CD14-positive monocyte (primary cell): ENCODE results near the gene TRAF1. TPM values are rescaled to one million over a fixed set of nuclear protein-coding genes. Genes with fewer than 3 reads are reported as not detected.

Experiments used
- DNase-seq, 3 donors: peaks; one replicate each; pipeline ENCODE4 v3.0.0-alpha.2; 2011 to 2022
- H2AFZ ChIP-seq: 2 replicates; pipeline ENCODE4 v1.6.0; 2012; ENCODE audit warnings: mild to moderate bottlenecking, low read depth, low read length, inconsistent platforms; ENCODE audit not compliant: insufficient read depth, poor library complexity, severe bottlenecking
- H3K27ac ChIP-seq, 2 donors: 1 replicate in 1 of 2; 2 replicates in 1 of 2; pipeline ENCODE4 v1.5.1; 2012 to 2013; ENCODE audit warnings: low read length in 2 of 2, control low read depth in 1 of 2, inconsistent platforms in 1 of 2, low read depth in 1 of 2, mild to moderate bottlenecking in 1 of 2
- H3K27me3 ChIP-seq, 2 donors: one replicate each; pipeline versions ENCODE4 v1.6.0 to v1.6.1; 2011 to 2013; ENCODE audit warnings: low read length in 2 of 2; ENCODE audit not compliant: control insufficient read depth in 2 of 2, insufficient read depth in 2 of 2
- H3K36me3 ChIP-seq, 2 donors: replicated peaks in 1 of 2; 1 replicate in 1 of 2; 2 replicates in 1 of 2; pipeline versions ENCODE4 v1.5.1 to v1.6.1; 2012 to 2013; ENCODE audit warnings: low read length in 2 of 2, control low read depth in 1 of 2, inconsistent platforms in 1 of 2, mild to moderate bottlenecking in 1 of 2; ENCODE audit not compliant: insufficient read depth in 2 of 2, control insufficient read depth in 1 of 2
- H3K4me1 ChIP-seq, 2 donors: 1 replicate in 1 of 2; 2 replicates in 1 of 2; pipeline versions ENCODE4 v1.5.1 to v1.6.1; 2012 to 2013; ENCODE audit warnings: low read length in 2 of 2, control low read depth in 1 of 2, inconsistent platforms in 1 of 2, mild to moderate bottlenecking in 1 of 2, moderate library complexity in 1 of 2; ENCODE audit not compliant: insufficient read depth in 2 of 2, control insufficient read depth in 1 of 2
- H3K4me2 ChIP-seq: replicated peaks from 2 replicates; pipeline ENCODE3; 2012; ENCODE audit warnings: low read length, moderate library complexity, mild to moderate bottlenecking; ENCODE audit not compliant: poor library complexity, severe bottlenecking; ENCODE audit errors: extremely low read depth
- H3K4me3 ChIP-seq, 3 experiments: fragments of 200-600 bp in 1 of 3; sonication (generic) in 1 of 3; replicated peaks in 1 of 3; 1 replicate in 2 of 3; 2 replicates in 1 of 3; pipeline ENCODE4 v1.5.1; 2011 to 2013; ENCODE audit warnings: low read length in 3 of 3, mild to moderate bottlenecking in 3 of 3, control low read depth in 2 of 3, low read depth in 2 of 3, inconsistent platforms in 1 of 3, moderate library complexity in 1 of 3
- H3K79me2 ChIP-seq: 2 replicates; pipeline ENCODE4 v1.6.0; 2012; ENCODE audit warnings: mild to moderate bottlenecking, control low read depth, inconsistent platforms, low read length, moderate library complexity; ENCODE audit not compliant: insufficient read depth
- H3K9ac ChIP-seq: 2 replicates; pipeline ENCODE4 v1.6.0; 2017; ENCODE audit warnings: low read length, mild to moderate bottlenecking; ENCODE audit not compliant: insufficient read depth, poor library complexity, severe bottlenecking
- H3K9me3 ChIP-seq, 2 donors: replicated peaks in 1 of 2; 1 replicate in 1 of 2; 2 replicates in 1 of 2; pipeline versions ENCODE4 v1.5.1 to v1.6.1; 2012 to 2013; ENCODE audit warnings: low read length in 2 of 2, control low read depth in 1 of 2; ENCODE audit not compliant: control insufficient read depth in 1 of 2, insufficient read depth in 1 of 2
- H4K20me1 ChIP-seq: 2 replicates; pipeline ENCODE4 v1.6.0; 2012; ENCODE audit warnings: mild to moderate bottlenecking, low read length, control low read depth, moderate library complexity; ENCODE audit not compliant: insufficient read depth
- H3K27ac Mint-ChIP-seq, 7 donors: one replicate each; pipeline ENCODE4 v1.8.0; 2020; ENCODE audit warnings: mild to moderate bottlenecking in 7 of 7, mixed read lengths in 7 of 7, moderate library complexity in 6 of 7, inconsistent platforms in 2 of 7
- H3K27me3 Mint-ChIP-seq, 3 donors: one replicate each; pipeline ENCODE4 v1.8.0; 2021 to 2022; ENCODE audit warnings: low read depth in 3 of 3, mild to moderate bottlenecking in 3 of 3, mixed read lengths in 3 of 3, moderate library complexity in 3 of 3, inconsistent platforms in 1 of 3
- H3K36me3 Mint-ChIP-seq, 2 donors: one replicate each; pipeline ENCODE4 v1.8.0; 2020; ENCODE audit warnings: mixed read lengths in 2 of 2, inconsistent platforms in 1 of 2, mild to moderate bottlenecking in 1 of 2
- H3K4me1 Mint-ChIP-seq: one replicate; pipeline ENCODE4 v1.8.0; 2020; ENCODE audit warnings: mild to moderate bottlenecking, mixed read lengths
- H3K4me3 Mint-ChIP-seq, 2 donors: one replicate each; pipeline ENCODE4 v1.8.0; 2020; ENCODE audit warnings: mild to moderate bottlenecking in 2 of 2, mixed read lengths in 2 of 2, moderate library complexity in 1 of 2
- H3K9me3 Mint-ChIP-seq, 7 donors: one replicate each; pipeline ENCODE4 v1.8.0; 2020 to 2022; ENCODE audit warnings: mixed read lengths in 7 of 7, mild to moderate bottlenecking in 6 of 7, moderate library complexity in 6 of 7, inconsistent platforms in 2 of 7
- CTCF ChIP-seq: fragments of 200-600 bp; IDR thresholded peaks from one replicate; pipeline ENCODE4 v1.8.0; 2022; ENCODE audit warnings: antibody characterized with exemption, mild to moderate bottlenecking
- WGBS: methylation state at CpG from one replicate; pipeline ENCODE4 v1.1.5; 2013; ENCODE audit warnings: missing lambda C conversion rate; ENCODE audit not compliant: insufficient coverage; 5-methylcytosine and 5-hydroxymethylcytosine counted together
- intact Hi-C, 2 donors: fragments of 100-400 bp; cut with micrococcal nuclease; formaldehyde crosslinking; loops; one replicate each; pipeline versions ENCODE4 v1.15.0 to v1.15.1; 2023
- polyA plus RNA-seq, 3 donors: library from polyadenylated mRNA; depleted of rRNA in 1 of 3; unstranded in 2 of 3; stranded (reverse) in 1 of 3; fragments of 300-500 nt in 2 of 3; fragments of >200 nt in 1 of 3; fragmentation: Illumina TruSeq in 2 of 3; gene quantifications; 1 replicate in 2 of 3; 2 replicates in 1 of 3; pipeline ENCODE4 v1.2.3, GENCODE V29; 2012 to 2021

TRAF1 gene
- polyA plus RNA-seq, 3 donors = 0.15 to 22.8 (median 0.74) TPM

GRCh38 chr9:120868676-120869359 lies 57.8 kb downstream of the TRAF1 start:
- intact Hi-C loops = no loop called here
- Histone ChIP-seq H3K27ac (peak overlapping the region; percentile 91 to 95), H3K27me3 (no peaks in the 10 kb centered on the region), H4K20me1 (no peaks in the 10 kb centered on the region), H3K79me2 (peaks cover 50% of the 10 kb centered on the region), H3K4me2 (peak overlapping the region; percentile 87), H3K9me3 (no peaks in the 10 kb centered on the region), H2AFZ (peak overlapping the region; percentile 87), H3K4me3 (peak overlapping the region; percentile 44 to 88 (median 56)), H3K36me3 (peaks cover 32 to 53% of the 10 kb centered on the region in 2 donors), H3K9ac (peak overlapping the region; percentile 74), H3K4me1 (peaks cover 23 to 30% of the 10 kb centered on the region in 2 donors)
- H3K9me3 Mint-ChIP-seq = no peaks in the 10 kb centered on the region
- peak overlapping the region; percentile 92 to 96 for H3K4me3 Mint-ChIP-seq
- DNase-seq = peak; percentile 90 to 97 (median 94)
- H3K36me3 Mint-ChIP-seq = peaks cover 47 to 66% of the 10 kb centered on the region in 2 donors
- under 1% methylated on average over 39 of the region's 52 CpGs for WGBS
- H3K27me3 Mint-ChIP-seq = no peaks in the 10 kb centered on the region
- peaks cover 31% of the 10 kb centered on the region for H3K4me1 Mint-ChIP-seq
- H3K27ac Mint-ChIP-seq = peak overlapping the region; percentile 94 to 99 (median 97)
- TF ChIP-seq CTCF = peak; percentile 42

DNA sequence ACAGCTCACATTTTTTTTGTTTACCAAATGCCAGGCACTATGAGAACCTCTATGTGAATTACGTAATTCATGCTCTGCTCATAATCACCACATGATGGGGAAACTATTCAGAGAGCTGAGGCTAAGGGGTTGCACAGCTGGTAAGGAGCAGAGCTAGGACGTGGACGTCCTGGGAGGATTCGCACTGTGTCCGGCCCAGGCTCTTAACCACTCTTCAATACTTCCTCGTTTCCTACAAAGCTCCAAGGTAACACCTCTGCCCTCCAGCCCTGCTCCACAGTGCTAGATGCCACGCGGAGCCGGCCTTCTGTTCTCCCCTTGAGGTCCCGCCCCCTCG lies 58.3 kb downstream of the TRAF1 start:
- TF ChIP-seq CTCF = no peak
- no peaks in the 10 kb centered on the region for H3K9me3 Mint-ChIP-seq
- H3K79me2 ChIP-seq = peaks cover 45% of the 10 kb centered on the region
- H3K4me1 Mint-ChIP-seq = peaks cover 26% of the 10 kb centered on the region
- H3K27me3 ChIP-seq = no peaks in the 10 kb centered on the region
- peaks cover 33 to 53% of the 10 kb centered on the region in 2 donors for H3K36me3 ChIP-seq
- WGBS = 0% methylated on average over 9 of the region's 11 CpGs
- H3K4me1 ChIP-seq = peaks cover 23 to 30% of the 10 kb centered on the region in 2 donors
- H3K4me2 ChIP-seq = peak overlapping the region; percentile 82
- H2AFZ ChIP-seq = peak overlapping the region; percentile 72
- peak overlapping the region; percentile 34 to 70 (median 48) for H3K4me3 ChIP-seq
- H3K27ac Mint-ChIP-seq = peak overlapping the region; percentile 93 to 97 (median 95)
- DNase-seq = peak in 2 of 3 donors; percentile 89 to 93
- no peaks in the 10 kb centered on the region for H3K27me3 Mint-ChIP-seq
- no peaks in the 10 kb centered on the region for H3K9me3 ChIP-seq
- H3K9ac ChIP-seq = peak overlapping the region; percentile 68
- intact Hi-C loops = no loop called here
- H3K36me3 Mint-ChIP-seq = peaks cover 46 to 66% of the 10 kb centered on the region in 2 donors
- H4K20me1 ChIP-seq = no peaks in the 10 kb centered on the region
- peak overlapping the region; percentile 84 to 91 for H3K27ac ChIP-seq
- H3K4me3 Mint-ChIP-seq = peak overlapping the region; percentile 70 to 83
